A549 (cell line): Measurements from ENCODE around the gene AHCTF1.
"Not testable (repeated sequence)": the region's sequence is repeated elsewhere in the genome, so short reads cannot be mapped to it uniquely, and the experiment has no call there.

Experiments used
- CBX8 ChIP-seq: fragments of 200-600 bp; sonication (generic); IDR thresholded peaks from 2 replicates; pipeline ENCODE4 v1.6.1; 2016
- CTCF ChIP-seq: fragments of >200 bp; sonication (Bioruptor Twin); formaldehyde crosslinking; IDR thresholded peaks from 3 replicates; pipeline ENCODE4 v1.5.1; 2016
- ESRRA ChIP-seq: fragments of 150-350 bp; IDR thresholded peaks from 2 replicates; pipeline ENCODE4 v1.6.1; 2014; ENCODE audit warnings: mild to moderate bottlenecking, low read length, borderline replicate concordance
- JUN ChIP-seq, 2 experiments: fragments of >200 bp; sonication (Bioruptor Twin); formaldehyde crosslinking; IDR thresholded peaks; 2 replicates in 1 of 2; 3 replicates in 1 of 2; pipeline ENCODE4 v1.6.1; 2016 to 2017
- ZFP36 ChIP-seq: fragments of 450-650 bp; IDR thresholded peaks from 2 replicates; pipeline ENCODE4 v1.6.1; 2014; ENCODE audit warnings: borderline replicate concordance; ENCODE audit not compliant: partially characterized antibody

- TF ChIP-seq ESRRA; CBX8; ZFP36; JUN (IDR thresholded peaks at IDR 0.05); CTCF: not testable (repeated sequence)
Measured at GRCh38 chr1:246840761-246841160, 91.0 kb downstream of the AHCTF1 start.
